Endothelial cell of umbilical vein (primary cell): ENCODE results near the gene RFX7. TPM values are rescaled to one million over a fixed set of nuclear protein-coding genes. Genes with fewer than 3 reads are reported as not detected.

Source experiments
- BruUV-seq: library from RNA; stranded (reverse); fragments of 400-500 nt; replicated peaks from 2 replicates; lab custom pipeline; 2021; lab: Mats Ljungman, UMichigan
- CTCF ChIA-PET: fragments of 300-600, 350-600 bp; sonication (Branson Sonifier 250); formaldehyde crosslinking; loops from one replicate; lab custom pipeline; 2021; ENCODE audit warnings: antibody characterized with exemption, inconsistent platforms; lab: Charles Lee
- POLR2A ChIA-PET: fragments of 300-600, 350-600 bp; sonication (Branson Sonifier 250); formaldehyde crosslinking; loops from one replicate; lab custom pipeline; 2021; ENCODE audit warnings: antibody characterized with exemption, inconsistent platforms; lab: Charles Lee
- DNase-seq: peaks from one replicate; pipeline ENCODE4 v3.0.0-alpha.2; 2011; ENCODE audit warnings: low read depth, low spot score
- FAIRE-seq: peaks from 2 replicates; lab custom pipeline; 2011; peaks lifted over from hg19 to GRCh38; lab: Jason Lieb, UNC
- H2AFZ ChIP-seq: 2 replicates; pipeline ENCODE4 v1.6.0; 2012; ENCODE audit warnings: low read depth, low read length, control low read depth, inconsistent platforms
- H3K27ac ChIP-seq: 2 replicates; pipeline ENCODE4 v1.5.1; 2011; ENCODE audit warnings: low read depth, mild to moderate bottlenecking, control low read depth, low read length, moderate library complexity; ENCODE audit not compliant: insufficient read depth
- H3K27me3 ChIP-seq, 2 experiments: 2 replicates each; pipeline versions ENCODE4 v1.6.0 to v1.6.1; 2011; ENCODE audit warnings: low read length in 2 of 2, mixed read lengths in 1 of 2; ENCODE audit not compliant: control insufficient read depth in 2 of 2, insufficient read depth in 2 of 2
- H3K36me3 ChIP-seq, 2 experiments: 2 replicates in 1 of 2; 3 replicates in 1 of 2; pipeline ENCODE4 v1.5.1; 2011; ENCODE audit warnings: low read length in 2 of 2, mild to moderate bottlenecking in 1 of 2, moderate library complexity in 1 of 2; ENCODE audit not compliant: control insufficient read depth in 2 of 2, insufficient read depth in 2 of 2; ENCODE audit errors: extremely low read depth in 1 of 2
- H3K4me1 ChIP-seq: 3 replicates; pipeline ENCODE4 v1.5.1; 2011; ENCODE audit warnings: mild to moderate bottlenecking, low read length; ENCODE audit not compliant: control insufficient read depth, insufficient read depth; ENCODE audit errors: extremely low read depth
- H3K4me2 ChIP-seq: 2 replicates; pipeline ENCODE4 v1.6.1; 2011; ENCODE audit warnings: low read length, control low read depth, mixed read lengths; ENCODE audit not compliant: insufficient read depth
- H3K4me3 ChIP-seq, 3 experiments: fragments of 200-600 bp in 1 of 3; sonication (generic), shearing (Covaris generic) in 1 of 3; replicated peaks in 1 of 3; 2 replicates each; pipeline ENCODE4 v1.5.1; 2011 to 2016; ENCODE audit warnings: control low read depth in 3 of 3, low read length in 3 of 3, mild to moderate bottlenecking in 2 of 3, inconsistent platforms in 1 of 3, low read depth in 1 of 3, moderate library complexity in 1 of 3; ENCODE audit not compliant: insufficient read depth in 1 of 3
- H3K79me2 ChIP-seq: 2 replicates; pipeline ENCODE4 v1.6.0; 2012; ENCODE audit warnings: low read length, inconsistent platforms; ENCODE audit not compliant: control insufficient read depth, insufficient read depth
- H3K9ac ChIP-seq: replicated peaks from 2 replicates; pipeline ENCODE3; 2011; ENCODE audit warnings: low read length, control low read depth; ENCODE audit not compliant: insufficient read depth; ENCODE audit errors: extremely low read depth
- H3K9me1 ChIP-seq: replicated peaks from 3 replicates; pipeline ENCODE4 v1.6.0; 2011; ENCODE audit warnings: mild to moderate bottlenecking, low read length; ENCODE audit not compliant: control insufficient read depth, insufficient read depth; ENCODE audit errors: extremely low read depth
- H3K9me3 ChIP-seq: replicated peaks from 2 replicates; pipeline ENCODE4 v1.5.1; 2012; ENCODE audit warnings: low read length, inconsistent platforms; ENCODE audit not compliant: control insufficient read depth, insufficient read depth
- H4K20me1 ChIP-seq: replicated peaks from 2 replicates; pipeline ENCODE3; 2011; ENCODE audit warnings: mild to moderate bottlenecking, low read length; ENCODE audit not compliant: control insufficient read depth, insufficient read depth; ENCODE audit errors: extremely low read depth
- GATA2 ChIP-seq: IDR thresholded peaks from 2 replicates; pipeline ENCODE4 v1.7.0; 2011; ENCODE audit warnings: low read depth, mild to moderate bottlenecking, moderate library complexity, mixed read lengths, low read length; ENCODE audit not compliant: insufficient read length, insufficient read depth
- JUN ChIP-seq: IDR thresholded peaks from 2 replicates; pipeline ENCODE4 v1.6.1; 2011; ENCODE audit warnings: borderline replicate concordance, low read depth; ENCODE audit not compliant: insufficient read length, insufficient read depth
- MAX ChIP-seq: IDR thresholded peaks from 2 replicates; pipeline ENCODE4 v1.6.1; 2011; ENCODE audit not compliant: insufficient read depth, insufficient read length
- MYC ChIP-seq: IDR thresholded peaks from one replicate; pipeline ENCODE4 v1.6.1; 2011; ENCODE audit warnings: mild to moderate bottlenecking, low read depth, low read length
- POLR2A ChIP-seq: IDR thresholded peaks from 2 replicates; pipeline ENCODE4 v1.6.1; 2012; ENCODE audit warnings: low read depth, mild to moderate bottlenecking, control low read depth, low read length
- POLR2AphosphoS5 ChIP-seq: IDR thresholded peaks from 2 replicates; pipeline ENCODE4 v1.6.1; 2012; ENCODE audit warnings: low read depth, mild to moderate bottlenecking, control low read depth, low read length, moderate library complexity; ENCODE audit not compliant: insufficient read depth
- dilution Hi-C: fragments of 300-500 bp; cut with MboI; formaldehyde crosslinking; loops from one replicate; pipeline ENCODE4 v1.15.0; 2019; ENCODE audit warnings: low sequenced_read_pairs; ENCODE audit not compliant: extremely low pct_ligation_motif_present
- intact Hi-C: fragments of 100-400 bp; cut with micrococcal nuclease; formaldehyde crosslinking; loops from one replicate; pipeline ENCODE4 v1.10.0; 2022
- polyA plus RNA-seq, 4 experiments: library from polyadenylated mRNA; depleted of rRNA in 3 of 4; stranded (reverse) in 3 of 4; unstranded in 1 of 4; fragments of >200 nt; gene quantifications; 2 replicates each; pipeline versions ENCODE4 v1.2.1 to v1.2.3, GENCODE V29; 2011 to 2012; ENCODE audit warnings: missing spikeins in 1 of 4
- total RNA-seq: library from RNA; stranded (reverse); gene quantifications from 2 replicates; pipeline ENCODE4 v1.2.3, GENCODE V29; 2021
- TF ChIP-seq, protein P1 (sequence below), 2 donors: IDR thresholded peaks; 1 replicate in 1 of 2; 2 replicates in 1 of 2; pipeline ENCODE4 v1.5.1; 2011; ENCODE audit warnings: low read length in 2 of 2, mild to moderate bottlenecking in 2 of 2, moderate library complexity in 2 of 2, control low read depth in 1 of 2, inconsistent platforms in 1 of 2, low read depth in 1 of 2; ENCODE audit not compliant: insufficient read depth in 1 of 2; ENCODE audit errors: extremely low read depth in 1 of 2

RFX7 gene
- total and polyA plus RNA-seq, 2 donors (not counting 3 experiments of a cell fraction or from before 2014, with no cell fraction given): 6.3 to 23.0 TPM

GRCh38 chr15:56185980-56186379, 57.7 kb downstream of the RFX7 start:
- no peak overlapping the region for H3K9ac ChIP-seq
- H3K4me1 ChIP-seq: peaks cover 10% of the 10 kb centered on the region
- no peak overlapping the region for H3K4me2 ChIP-seq
- no TSS peak for BruUV-seq
- no peak overlapping the region for H3K4me3 ChIP-seq
- peaks cover 42% of the 10 kb centered on the region for H3K79me2 ChIP-seq
- H3K36me3 ChIP-seq: no peaks in the 10 kb centered on the region
- no peaks in the 10 kb centered on the region for H3K9me1 ChIP-seq
- POLR2A ChIA-PET: no interaction called here
- dilution Hi-C loops: no loop called here
- H3K27ac ChIP-seq: no peak overlapping the region
- H3K9me3 ChIP-seq: no peaks in the 10 kb centered on the region
- peaks cover 5% of the 10 kb centered on the region for H4K20me1 ChIP-seq
- CTCF ChIA-PET: no interaction called here
- H2AFZ ChIP-seq: no peak overlapping the region
- H3K27me3 ChIP-seq: no peaks in the 10 kb centered on the region
- intact Hi-C loops: no loop called here
- DNase-seq (no peak), FAIRE-seq (no peak)
- no peak for TF ChIP-seq GATA2
- no peak for TF ChIP-seq POLR2A
- TF ChIP-seq POLR2AphosphoS5: no peak
- no peak for TF ChIP-seq MYC
- TF ChIP-seq, protein P1, sequence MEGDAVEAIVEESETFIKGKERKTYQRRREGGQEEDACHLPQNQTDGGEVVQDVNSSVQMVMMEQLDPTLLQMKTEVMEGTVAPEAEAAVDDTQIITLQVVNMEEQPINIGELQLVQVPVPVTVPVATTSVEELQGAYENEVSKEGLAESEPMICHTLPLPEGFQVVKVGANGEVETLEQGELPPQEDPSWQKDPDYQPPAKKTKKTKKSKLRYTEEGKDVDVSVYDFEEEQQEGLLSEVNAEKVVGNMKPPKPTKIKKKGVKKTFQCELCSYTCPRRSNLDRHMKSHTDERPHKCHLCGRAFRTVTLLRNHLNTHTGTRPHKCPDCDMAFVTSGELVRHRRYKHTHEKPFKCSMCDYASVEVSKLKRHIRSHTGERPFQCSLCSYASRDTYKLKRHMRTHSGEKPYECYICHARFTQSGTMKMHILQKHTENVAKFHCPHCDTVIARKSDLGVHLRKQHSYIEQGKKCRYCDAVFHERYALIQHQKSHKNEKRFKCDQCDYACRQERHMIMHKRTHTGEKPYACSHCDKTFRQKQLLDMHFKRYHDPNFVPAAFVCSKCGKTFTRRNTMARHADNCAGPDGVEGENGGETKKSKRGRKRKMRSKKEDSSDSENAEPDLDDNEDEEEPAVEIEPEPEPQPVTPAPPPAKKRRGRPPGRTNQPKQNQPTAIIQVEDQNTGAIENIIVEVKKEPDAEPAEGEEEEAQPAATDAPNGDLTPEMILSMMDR (IDR thresholded peaks at IDR 0.05; ENCODE audit: extremely low read depth in 1 of 2, insufficient read depth in 1 of 2, low read depth in 1 of 2, low read length in 2 of 2): no peak
- TF ChIP-seq JUN: no peak
- TF ChIP-seq MAX: no peak
